OCI-LY1 (cell line): ENCODE data around the gene GAMT.

Experiments used
- H2AFZ ChIP-seq: fragments of 200-600 bp; sonication (generic), shearing (Covaris generic); 2 replicates; pipeline ENCODE4 v1.6.0; 2014; ENCODE audit warnings: antibody characterized with exemption, mild to moderate bottlenecking, low read length
- H3F3A ChIP-seq: fragments of 200-600 bp; sonication (generic), shearing (Covaris generic); 2 replicates; pipeline ENCODE4 v1.6.0; 2014; ENCODE audit warnings: mild to moderate bottlenecking, antibody characterized with exemption, low read length, moderate library complexity; ENCODE audit not compliant: insufficient read depth
- H3K27ac ChIP-seq: fragments of 200-600 bp; sonication (generic); 2 replicates; pipeline ENCODE4 v1.5.1; 2014; ENCODE audit warnings: low read length, mixed run types, mild to moderate bottlenecking, low read depth; ENCODE audit not compliant: poor library complexity, severe bottlenecking
- H3K27me3 ChIP-seq: fragments of 200-600 bp; sonication (generic); 2 replicates; pipeline ENCODE4 v1.6.0; 2014; ENCODE audit warnings: antibody characterized with exemption, mild to moderate bottlenecking, low read length, moderate library complexity; ENCODE audit not compliant: insufficient read depth
- H3K36me3 ChIP-seq: fragments of 200-600 bp; sonication (generic); 2 replicates; pipeline ENCODE4 v1.6.1; 2014; ENCODE audit warnings: mild to moderate bottlenecking, antibody characterized with exemption, low read length, moderate library complexity, mixed read lengths; ENCODE audit not compliant: insufficient read depth
- H3K4me1 ChIP-seq: fragments of 200-600 bp; sonication (generic); 2 replicates; pipeline ENCODE4 v1.5.1; 2014; ENCODE audit warnings: mild to moderate bottlenecking, low read length, moderate library complexity; ENCODE audit not compliant: insufficient read depth, severe bottlenecking
- H3K4me2 ChIP-seq: fragments of 200-600 bp; sonication (generic), shearing (Covaris generic); 2 replicates; pipeline ENCODE4 v1.6.1; 2014; ENCODE audit warnings: low read length
- H3K4me3 ChIP-seq: fragments of 200-600 bp; sonication (generic); 2 replicates; pipeline ENCODE4 v1.5.1; 2014; ENCODE audit warnings: low read length, low read depth, mild to moderate bottlenecking, mixed read lengths; ENCODE audit not compliant: poor library complexity, severe bottlenecking
- H3K79me2 ChIP-seq: fragments of 200-600 bp; shearing (Covaris generic); 2 replicates; pipeline ENCODE4 v1.6.1; 2016; ENCODE audit warnings: mixed run types, low read length, mixed read lengths; ENCODE audit not compliant: insufficient read depth
- H3K9ac ChIP-seq: fragments of 200-600 bp; sonication (generic), shearing (Covaris generic); 2 replicates; pipeline ENCODE4 v1.6.1; 2014; ENCODE audit warnings: mild to moderate bottlenecking, low read length, mixed read lengths
- H3K9me2 ChIP-seq: fragments of 200-600 bp; sonication (generic), shearing (Covaris generic); 2 replicates; pipeline ENCODE4 v1.6.1; 2014; ENCODE audit warnings: low read depth, mild to moderate bottlenecking, low read length, mixed read lengths
- H3K9me3 ChIP-seq: fragments of 200-600 bp; shearing (Covaris generic); 2 replicates; pipeline ENCODE4 v1.6.1; 2014; ENCODE audit warnings: low read length, mixed read lengths
- H4K20me1 ChIP-seq: fragments of 200-600 bp; sonication (generic), shearing (Covaris generic); 2 replicates; pipeline ENCODE4 v1.6.0; 2016; ENCODE audit warnings: mild to moderate bottlenecking, low read length; ENCODE audit not compliant: insufficient read depth
- EZH2 ChIP-seq: fragments of 200-600 bp; sonication (generic), shearing (Covaris generic); IDR thresholded peaks from 2 replicates; pipeline ENCODE4 v1.8.0; 2017; ENCODE audit warnings: borderline replicate concordance, mixed run types, mild to moderate bottlenecking, antibody characterized with exemption, low read length, moderate library complexity, mixed read lengths
- TF ChIP-seq, protein P1 (sequence below): fragments of 200-600 bp; sonication (generic), shearing (Covaris generic); IDR thresholded peaks from 2 replicates; pipeline ENCODE4 v1.5.1; 2017; ENCODE audit warnings: mild to moderate bottlenecking, antibody characterized with exemption, low read length, moderate library complexity, mixed read lengths

The GAMT gene

DNA sequence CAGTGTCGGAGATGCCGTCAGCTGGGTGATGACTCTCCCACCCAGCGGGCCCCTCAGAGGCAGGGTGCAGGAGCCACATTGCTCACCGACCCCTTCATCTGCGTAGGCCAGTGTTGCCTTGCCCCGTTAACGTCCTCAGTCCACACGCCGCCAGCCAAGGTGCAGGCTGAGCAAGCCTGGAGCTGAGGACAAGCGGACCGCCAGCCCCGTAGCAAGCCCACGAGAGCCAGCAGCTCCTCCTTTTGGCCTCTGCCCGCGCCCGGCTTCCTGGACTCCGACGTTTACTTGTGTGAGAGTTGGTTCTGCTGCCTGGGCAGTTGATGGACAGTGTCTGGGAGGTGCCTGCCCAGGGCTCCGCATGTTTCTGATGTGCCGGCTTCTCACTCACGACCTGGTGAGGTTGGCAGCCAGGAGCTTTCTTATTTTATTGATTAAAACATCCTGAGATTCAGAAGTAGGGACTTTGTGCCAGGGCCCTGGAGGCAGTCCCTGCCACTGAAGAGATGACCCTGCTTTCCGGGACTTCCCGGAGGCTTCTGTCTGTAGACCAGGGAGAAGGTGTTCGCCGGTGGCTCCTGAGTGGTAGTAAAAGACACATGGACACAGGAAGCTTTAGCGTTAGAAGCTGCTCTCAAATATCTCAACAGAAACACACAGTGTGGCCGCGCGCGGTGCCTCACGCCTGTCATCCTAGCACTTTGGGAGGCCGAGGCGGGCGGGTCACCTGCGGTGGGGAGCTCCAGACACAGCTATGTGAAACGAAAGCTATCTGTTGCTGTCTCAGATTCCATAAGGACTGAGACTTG, 11.9 kb upstream of the GAMT start:
- H3K4me3 ChIP-seq, result no peak overlapping the region
- H4K20me1 ChIP-seq, result no peaks in the 10 kb centered on the region
- peaks cover 99% of the 10 kb centered on the region for H3K79me2 ChIP-seq
- no peak overlapping the region for H3K27ac ChIP-seq
- peaks cover 37% of the 10 kb centered on the region for H3K4me1 ChIP-seq
- no peak overlapping the region for H3K9ac ChIP-seq
- no peak overlapping the region for H3K4me2 ChIP-seq
- H3K27me3 ChIP-seq, result no peaks in the 10 kb centered on the region
- H2AFZ ChIP-seq, result no peak overlapping the region
- H3K9me2 ChIP-seq, result no peaks in the 10 kb centered on the region
- peaks cover 80% of the 10 kb centered on the region for H3K36me3 ChIP-seq
- no peaks in the 10 kb centered on the region for H3F3A ChIP-seq
- no peaks in the 10 kb centered on the region for H3K9me3 ChIP-seq
- no peak for TF ChIP-seq EZH2
- TF ChIP-seq, protein P1, sequence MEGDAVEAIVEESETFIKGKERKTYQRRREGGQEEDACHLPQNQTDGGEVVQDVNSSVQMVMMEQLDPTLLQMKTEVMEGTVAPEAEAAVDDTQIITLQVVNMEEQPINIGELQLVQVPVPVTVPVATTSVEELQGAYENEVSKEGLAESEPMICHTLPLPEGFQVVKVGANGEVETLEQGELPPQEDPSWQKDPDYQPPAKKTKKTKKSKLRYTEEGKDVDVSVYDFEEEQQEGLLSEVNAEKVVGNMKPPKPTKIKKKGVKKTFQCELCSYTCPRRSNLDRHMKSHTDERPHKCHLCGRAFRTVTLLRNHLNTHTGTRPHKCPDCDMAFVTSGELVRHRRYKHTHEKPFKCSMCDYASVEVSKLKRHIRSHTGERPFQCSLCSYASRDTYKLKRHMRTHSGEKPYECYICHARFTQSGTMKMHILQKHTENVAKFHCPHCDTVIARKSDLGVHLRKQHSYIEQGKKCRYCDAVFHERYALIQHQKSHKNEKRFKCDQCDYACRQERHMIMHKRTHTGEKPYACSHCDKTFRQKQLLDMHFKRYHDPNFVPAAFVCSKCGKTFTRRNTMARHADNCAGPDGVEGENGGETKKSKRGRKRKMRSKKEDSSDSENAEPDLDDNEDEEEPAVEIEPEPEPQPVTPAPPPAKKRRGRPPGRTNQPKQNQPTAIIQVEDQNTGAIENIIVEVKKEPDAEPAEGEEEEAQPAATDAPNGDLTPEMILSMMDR, result no peak

DNA sequence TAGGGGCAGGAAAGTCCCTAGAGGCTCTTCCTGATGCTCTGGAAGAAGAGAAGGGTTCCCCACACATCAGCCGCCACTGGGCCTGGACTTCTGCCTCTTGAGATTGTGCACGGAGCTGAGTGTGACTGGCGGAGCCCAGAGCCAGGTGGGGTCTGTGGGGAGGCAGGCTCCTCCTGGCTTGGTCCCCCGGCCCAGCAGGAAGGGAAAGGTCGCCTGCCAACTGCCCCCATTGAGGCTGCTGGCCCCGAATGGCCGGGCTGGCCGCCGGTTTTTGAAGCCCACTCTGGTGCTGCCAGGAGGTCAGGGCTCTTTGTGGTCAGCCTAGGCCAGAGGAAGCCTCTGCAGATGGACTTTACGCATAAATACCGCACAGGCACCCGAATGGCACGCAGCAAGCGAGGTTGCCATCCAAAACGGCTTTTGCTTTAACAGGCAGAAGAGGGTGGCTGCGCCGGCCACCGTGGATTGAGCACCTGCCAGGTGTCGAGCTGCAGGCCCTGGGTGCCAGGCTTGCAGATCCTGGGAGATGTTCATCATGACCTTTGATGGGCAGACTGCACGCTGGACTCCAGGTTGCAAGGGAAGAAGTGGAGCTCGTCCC, 11.1 kb upstream of the GAMT start:
- Histone ChIP-seq H4K20me1 (no peaks in the 10 kb centered on the region), H3K9me2 (no peaks in the 10 kb centered on the region), H3K27me3 (no peaks in the 10 kb centered on the region), H3K79me2 (peaks cover 97% of the 10 kb centered on the region), H3F3A (no peaks in the 10 kb centered on the region), H3K27ac (no peak overlapping the region), H3K9me3 (no peaks in the 10 kb centered on the region), H3K4me3 (no peak overlapping the region), H3K9ac (no peak overlapping the region), H3K36me3 (peaks cover 73% of the 10 kb centered on the region), H3K4me2 (no peak overlapping the region), H3K4me1 (peaks cover 37% of the 10 kb centered on the region), H2AFZ (no peak overlapping the region)
- no peak for TF ChIP-seq EZH2
- TF ChIP-seq, protein P1, result no peak

DNA sequence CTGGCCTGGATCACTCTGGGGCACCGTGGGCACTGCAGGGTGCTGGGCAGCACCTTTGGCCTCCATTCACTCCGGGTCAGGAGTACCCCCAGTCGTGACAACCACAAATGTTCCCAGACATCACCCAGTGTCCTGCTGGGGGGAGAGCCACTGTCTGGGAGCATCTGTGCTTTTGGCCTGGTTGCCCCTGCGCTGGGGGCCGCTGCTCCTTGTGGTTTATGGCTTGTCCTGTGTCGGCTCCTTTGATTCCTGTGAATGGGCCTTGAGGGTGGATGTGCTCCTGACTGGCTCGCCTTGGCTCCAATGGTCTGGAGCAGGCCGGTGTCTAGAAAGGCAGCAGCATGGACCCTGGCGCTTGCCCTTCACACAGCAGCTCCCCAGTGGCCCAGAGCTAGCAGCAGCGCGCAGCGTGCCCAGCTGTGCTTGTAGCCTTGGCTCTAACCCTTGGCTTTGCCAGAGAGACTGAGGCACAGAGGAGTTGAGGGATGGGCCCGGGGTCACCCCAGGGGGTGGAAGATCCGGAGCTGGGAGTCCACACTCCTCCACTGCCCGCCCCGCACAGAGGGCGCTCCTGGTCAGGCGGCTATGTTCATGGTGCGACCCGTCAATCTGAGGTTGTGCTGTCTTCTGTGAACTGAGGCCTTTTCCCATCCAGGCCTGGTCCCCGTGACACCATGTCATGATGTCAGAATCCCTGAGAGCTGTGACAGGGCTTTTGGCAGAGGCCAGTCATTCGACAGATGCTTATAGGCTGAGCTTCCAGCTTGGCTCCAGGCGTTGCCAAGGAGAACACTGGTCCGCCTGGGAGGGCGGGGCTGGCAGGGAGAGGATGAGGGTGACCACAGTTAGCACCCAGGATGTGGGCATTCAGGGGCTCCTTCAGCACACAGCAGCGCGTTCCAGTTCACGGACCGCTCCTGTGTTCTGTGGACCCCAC, 10.2 kb upstream of the GAMT start:
- peaks cover 64% of the 10 kb centered on the region for H3K36me3 ChIP-seq
- peaks cover 42% of the 10 kb centered on the region for H3K4me1 ChIP-seq
- H3K9ac ChIP-seq, result no peak overlapping the region; the same call in 1 of the 2 replicates
- no peaks in the 10 kb centered on the region for H3F3A ChIP-seq
- H4K20me1 ChIP-seq, result no peaks in the 10 kb centered on the region
- H3K79me2 ChIP-seq, result peaks cover 88% of the 10 kb centered on the region
- H3K9me2 ChIP-seq, result no peaks in the 10 kb centered on the region
- H3K9me3 ChIP-seq, result no peaks in the 10 kb centered on the region
- H3K27ac ChIP-seq, result no peak overlapping the region
- H3K4me3 ChIP-seq, result peak overlapping the region; percentile 100
- no peak overlapping the region for H2AFZ ChIP-seq
- no peaks in the 10 kb centered on the region for H3K27me3 ChIP-seq
- no peak for TF ChIP-seq EZH2
- TF ChIP-seq, protein P1, result no peak
- H3K4me2 ChIP-seq, result peak overlapping the region; percentile 91
